ENCODE data around the gene SNCA. TPM values are rescaled to one million over a fixed set of nuclear protein-coding genes. Genes with fewer than 3 reads are reported as not detected.

Gene SNCA
- total RNA-seq, 1 donor from 2014 or later, result 52.2 TPM

GRCh38 chr4:89712827-89713226, 124.1 kb downstream of the SNCA start:
- no peak for DNase-seq (ENCODE audit: extremely low read depth, low read depth, low spot score)

GRCh38 chr4:89712141-89712540, 124.8 kb downstream of the SNCA start:
- DNase-seq (ENCODE audit: extremely low read depth, low read depth, low spot score), result no peak

GRCh38 chr4:89708903-89709421, 128.0 kb downstream of the SNCA start:
- peak; percentile 42 for DNase-seq (ENCODE audit: extremely low read depth, low read depth, low spot score)

GRCh38 chr4:89707467-89707866, 129.5 kb downstream of the SNCA start:
- no peak for DNase-seq (ENCODE audit: extremely low read depth, low read depth, low spot score)

GRCh38 chr4:89704651-89705395, 132.1 kb downstream of the SNCA start:
- no peak for DNase-seq (ENCODE audit: extremely low read depth, low read depth, low spot score)

- DNase-seq (ENCODE audit: extremely low read depth, low read depth, low spot score), result no peak
Measured at GRCh38 chr4:89703829-89704590, 133.0 kb downstream of the SNCA start.

GRCh38 chr4:89700766-89701423, 136.1 kb downstream of the SNCA start:
- DNase-seq (ENCODE audit: extremely low read depth, low read depth, low spot score), result no peak

GRCh38 chr4:89685690-89686089, 151.3 kb downstream of the SNCA start:
- DNase-seq (ENCODE audit: extremely low read depth, low read depth, low spot score), result no peak

- no peak for DNase-seq (ENCODE audit: extremely low read depth, low read depth, low spot score)
Measured at GRCh38 chr4:89685277-89685676, 151.7 kb downstream of the SNCA start.

GRCh38 chr4:89684536-89684935, 152.4 kb downstream of the SNCA start:
- DNase-seq (ENCODE audit: extremely low read depth, low read depth, low spot score), result no peak

GRCh38 chr4:89682808-89683207, 154.2 kb downstream of the SNCA start:
- DNase-seq (ENCODE audit: extremely low read depth, low read depth, low spot score), result no peak

GRCh38 chr4:89681671-89682070, 155.3 kb downstream of the SNCA start:
- DNase-seq (ENCODE audit: extremely low read depth, low read depth, low spot score), result no peak

GRCh38 chr4:89681219-89681618, 155.7 kb downstream of the SNCA start:
- DNase-seq (ENCODE audit: extremely low read depth, low read depth, low spot score), result no peak

- DNase-seq (ENCODE audit: extremely low read depth, low read depth, low spot score), result no peak
Measured at GRCh38 chr4:89674876-89675459, 162.0 kb downstream of the SNCA start.

Other genes with a start within 250 kb of the SNCA start
- 28.7 and 118 TPM in 2 replicates for gene MMRN1, start 57.7 kb upstream of the SNCA start, total RNA-seq